Immature natural killer cell (primary cell): Measurements from ENCODE around the gene ASGR1. TPM values are rescaled to one million over a fixed set of nuclear protein-coding genes. Genes with fewer than 3 reads are reported as not detected.
A peak's percentile ranks its signal among the peaks of the same experiment; 100 is the strongest.

ENCODE experiments used
- DNase-seq, 3 donors: peaks; one replicate each; pipeline ENCODE4 v3.0.0; 2022; ENCODE audit warnings: mixed read lengths in 1 of 3
- H3K27ac Mint-ChIP-seq, 6 donors: one replicate each; pipeline ENCODE4 v1.8.0; 2020; ENCODE audit warnings: mixed read lengths in 6 of 6, mild to moderate bottlenecking in 5 of 6, inconsistent platforms in 4 of 6, moderate library complexity in 3 of 6
- H3K27me3 Mint-ChIP-seq, 3 donors: one replicate each; pipeline ENCODE4 v1.8.0; 2020 to 2021; ENCODE audit warnings: low read depth in 3 of 3, mild to moderate bottlenecking in 3 of 3, mixed read lengths in 3 of 3, moderate library complexity in 3 of 3, inconsistent platforms in 1 of 3
- H3K36me3 Mint-ChIP-seq, 3 donors: one replicate each; pipeline ENCODE4 v1.8.0; 2020; ENCODE audit warnings: mixed read lengths in 3 of 3, inconsistent platforms in 2 of 3, mild to moderate bottlenecking in 2 of 3
- H3K4me1 Mint-ChIP-seq, 2 donors: one replicate each; pipeline ENCODE4 v1.8.0; 2020; ENCODE audit warnings: inconsistent platforms in 2 of 2, mild to moderate bottlenecking in 2 of 2, mixed read lengths in 2 of 2, moderate library complexity in 1 of 2
- H3K4me3 Mint-ChIP-seq, 5 donors: one replicate each; pipeline ENCODE4 v1.8.0; 2020; ENCODE audit warnings: mild to moderate bottlenecking in 5 of 5, mixed read lengths in 5 of 5, inconsistent platforms in 3 of 5, moderate library complexity in 3 of 5
- H3K9me3 Mint-ChIP-seq, 6 donors: one replicate each; pipeline ENCODE4 v1.8.0; 2020; ENCODE audit warnings: mild to moderate bottlenecking in 6 of 6, mixed read lengths in 6 of 6, inconsistent platforms in 4 of 6, moderate library complexity in 3 of 6
- polyA plus RNA-seq, 3 donors: library from polyadenylated mRNA; unstranded; fragments of 300-500 nt; fragmentation: Illumina TruSeq; gene quantifications; one replicate each; pipeline ENCODE4 v1.2.3, GENCODE V29; 2021

Gene ASGR1
- polyA plus RNA-seq, 3 donors from 2014 or later = 0.55 to 0.84 (median 0.81) TPM

DNA sequence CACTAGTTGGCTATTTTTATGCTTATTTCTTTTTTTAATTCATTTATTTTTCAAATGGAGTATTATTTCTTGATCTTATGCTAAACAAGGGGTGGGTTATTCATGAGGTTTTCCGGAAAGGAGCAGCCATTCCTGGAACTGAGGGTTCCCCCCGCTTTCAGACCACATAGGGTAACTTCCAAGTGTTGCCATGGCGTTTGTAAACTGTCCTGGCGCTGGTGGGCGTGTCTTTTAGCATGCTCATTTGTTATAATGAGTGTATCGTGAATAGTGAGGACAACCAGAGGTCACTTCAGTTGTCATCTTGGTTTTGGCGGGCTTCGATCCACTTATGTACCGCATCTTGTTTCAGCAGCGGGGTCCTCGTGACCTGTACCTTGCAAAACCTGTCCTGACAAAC, 35.0 kb downstream of the ASGR1 start:
- no peak for DNase-seq
- no peaks in the 10 kb centered on the region for H3K36me3 Mint-ChIP-seq
- H3K9me3 Mint-ChIP-seq = no peaks in the 10 kb centered on the region
- H3K4me3 Mint-ChIP-seq = no peak overlapping the region
- no peaks in the 10 kb centered on the region for H3K4me1 Mint-ChIP-seq
- peaks cover 0 to 12% (median 3%) of the 10 kb centered on the region in 3 donors for H3K27me3 Mint-ChIP-seq
- no peak overlapping the region for H3K27ac Mint-ChIP-seq

DNA sequence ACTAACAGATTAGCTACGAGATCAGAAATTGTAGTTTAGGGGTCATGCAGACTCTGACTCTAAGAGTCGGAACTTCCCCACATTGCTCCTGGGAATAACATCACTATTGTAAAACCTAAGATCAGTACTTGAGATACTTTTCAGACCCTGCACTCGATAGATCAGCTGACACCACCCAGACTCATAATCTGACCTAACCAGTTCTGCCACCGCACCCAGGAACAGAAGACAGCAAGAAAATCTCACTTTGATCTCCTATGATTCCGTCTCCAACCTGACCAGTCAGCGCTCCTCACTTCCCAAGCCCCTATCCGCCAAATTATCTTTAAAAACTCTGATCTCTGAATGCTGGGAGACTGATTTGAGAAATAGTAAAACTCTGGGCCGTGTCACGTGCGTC, 37.3 kb downstream of the ASGR1 start:
- Mint-ChIP-seq H3K36me3 (no peaks in the 10 kb centered on the region), H3K9me3 (no peaks in the 10 kb centered on the region), H3K4me3 (no peak overlapping the region), H3K4me1 (no peaks in the 10 kb centered on the region), H3K27ac (no peak overlapping the region), H3K27me3 (peaks cover 0 to 14% (median 3%) of the 10 kb centered on the region in 3 donors)
- no peak for DNase-seq

DNA sequence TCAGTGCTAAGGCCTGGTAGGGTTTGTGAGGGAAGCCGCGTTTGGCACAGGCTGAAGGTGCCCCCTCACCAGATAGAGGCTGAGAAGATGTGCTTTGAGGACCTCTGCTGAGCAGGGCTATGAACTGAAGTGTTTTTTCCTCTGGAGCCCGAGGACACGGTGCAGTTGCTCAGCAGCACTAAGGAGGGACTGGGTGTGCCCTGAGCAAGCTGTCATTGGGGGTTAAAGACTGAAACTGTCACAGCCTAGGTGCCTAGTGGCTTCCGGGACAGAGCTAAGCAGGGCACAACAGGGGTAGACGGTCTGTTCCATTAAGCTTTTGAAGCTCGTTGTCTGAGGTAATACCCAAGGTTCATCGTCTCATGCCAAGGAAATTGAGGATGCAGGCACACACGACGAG, 39.8 kb downstream of the ASGR1 start:
- Mint-ChIP-seq H3K27me3 (peaks cover 0 to 10% (median 1%) of the 10 kb centered on the region in 3 donors), H3K4me1 (peaks cover 0 to 6% of the 10 kb centered on the region in 2 donors), H3K4me3 (no peak overlapping the region), H3K9me3 (no peaks in the 10 kb centered on the region), H3K36me3 (no peaks in the 10 kb centered on the region), H3K27ac (no peak overlapping the region)
- no peak for DNase-seq

DNA sequence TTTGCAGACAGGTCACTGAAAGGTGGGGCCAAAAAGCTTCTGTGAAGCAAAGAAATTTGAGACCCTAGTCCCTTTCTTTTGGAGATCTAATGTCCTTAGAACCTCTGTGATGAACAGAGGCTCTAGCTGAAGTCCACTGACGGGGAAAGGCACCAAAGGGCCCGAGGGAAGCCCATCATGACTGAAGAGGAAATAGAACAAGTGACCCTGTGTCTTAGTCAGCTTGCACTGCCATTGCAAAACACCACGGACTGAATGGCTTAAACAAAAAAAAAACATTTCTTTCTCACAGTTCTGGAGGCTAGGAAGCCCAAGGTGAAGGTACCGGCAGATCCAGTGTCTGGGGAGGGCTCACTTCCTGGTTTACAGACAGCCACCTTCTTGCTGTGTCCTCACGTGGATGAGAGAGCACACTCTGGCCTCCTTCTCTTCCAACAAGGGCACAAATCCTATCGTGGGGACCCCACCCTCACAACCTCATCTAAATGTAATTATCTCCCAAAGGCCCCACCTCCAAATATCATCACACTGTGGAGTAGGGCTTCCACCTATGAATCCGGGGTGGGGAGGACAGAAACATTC, 40.3 kb downstream of the ASGR1 start:
- Mint-ChIP-seq H3K4me1 (peaks cover 0 to 6% of the 10 kb centered on the region in 2 donors), H3K36me3 (no peaks in the 10 kb centered on the region), H3K27me3 (peaks cover 0 to 10% (median 1%) of the 10 kb centered on the region in 3 donors), H3K27ac (peak overlapping the region in 1 of 6 donors; percentile 40), H3K4me3 (no peak overlapping the region), H3K9me3 (no peaks in the 10 kb centered on the region)
- DNase-seq = no peak

DNA sequence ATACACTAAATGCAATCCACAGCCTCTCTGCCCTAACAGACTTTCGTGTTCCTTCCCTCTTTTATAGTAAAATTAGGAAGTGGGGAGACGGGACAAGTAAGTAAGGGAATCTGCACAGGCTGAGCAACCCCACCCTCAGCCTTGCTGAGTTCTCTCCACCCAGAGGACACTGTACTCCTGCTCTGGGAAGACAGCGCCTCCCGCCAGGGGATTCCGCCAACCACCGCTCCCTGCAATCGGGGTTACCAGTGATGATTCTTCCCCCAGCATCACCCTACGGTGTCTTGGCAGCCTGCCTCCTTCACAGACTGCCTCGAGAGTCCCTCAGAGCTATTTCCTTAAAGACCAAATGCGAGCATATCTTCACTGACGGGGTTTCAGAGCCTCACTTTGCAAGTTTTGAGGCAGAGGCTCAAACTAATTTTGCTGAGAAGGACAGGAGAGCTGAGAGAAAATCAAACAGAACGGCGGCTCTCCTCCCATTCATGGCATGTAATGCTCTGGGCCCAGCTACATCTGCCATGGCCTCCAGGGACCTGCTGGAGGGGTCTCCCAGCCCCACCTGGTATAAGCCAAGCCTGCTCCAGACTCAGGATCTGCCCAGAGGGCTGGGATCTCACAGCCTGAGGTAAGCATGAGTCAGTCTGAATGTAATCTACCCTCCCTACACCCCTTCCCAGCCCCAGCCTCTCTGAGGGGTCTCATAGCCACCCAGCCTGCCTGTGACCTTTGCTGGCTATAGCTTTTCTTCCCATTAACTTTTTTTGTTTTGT, 41.8 kb downstream of the ASGR1 start:
- Mint-ChIP-seq H3K27ac (peak overlapping the region in 1 of 6 donors; percentile 28), H3K36me3 (no peaks in the 10 kb centered on the region), H3K27me3 (peaks cover 1 to 16% (median 7%) of the 10 kb centered on the region in 3 donors), H3K9me3 (no peaks in the 10 kb centered on the region), H3K4me1 (peaks cover 4 to 19% of the 10 kb centered on the region in 2 donors), H3K4me3 (no peak overlapping the region)
- DNase-seq = no peak

DNA sequence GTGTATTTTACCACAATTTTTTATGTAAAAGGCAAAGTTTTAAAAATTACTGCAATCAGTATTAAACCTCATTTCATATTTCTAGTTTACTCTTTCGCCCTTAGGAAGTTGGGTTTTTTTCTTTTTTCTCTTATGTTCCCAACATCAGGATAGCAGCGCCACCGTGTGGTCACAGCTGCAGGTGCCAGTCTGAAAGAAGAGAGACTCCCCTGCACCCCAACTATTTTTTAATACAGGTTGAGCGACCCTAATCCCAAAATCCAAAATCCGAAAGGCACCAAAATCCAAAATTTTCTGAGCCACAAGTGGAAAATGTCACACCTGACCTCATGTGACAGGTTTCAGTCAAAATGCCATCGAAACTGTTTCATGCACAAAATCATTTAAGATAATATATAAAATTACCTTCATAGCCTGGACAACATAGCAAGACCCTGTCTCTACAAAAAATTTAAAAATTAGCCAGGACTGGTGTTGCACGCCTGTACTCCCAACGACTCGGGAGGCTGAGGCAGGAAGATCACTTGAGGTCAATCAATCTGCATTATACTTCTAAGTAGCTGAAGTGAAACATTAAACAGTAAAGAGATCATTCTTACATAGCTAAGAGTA, 42.8 kb downstream of the ASGR1 start:
- peaks cover 1 to 11% (median 7%) of the 10 kb centered on the region in 3 donors for H3K27me3 Mint-ChIP-seq
- no peaks in the 10 kb centered on the region for H3K9me3 Mint-ChIP-seq
- no peak overlapping the region for H3K4me3 Mint-ChIP-seq
- peaks cover 0 to 1% (median 0%) of the 10 kb centered on the region in 3 donors for H3K36me3 Mint-ChIP-seq
- no peak overlapping the region for H3K27ac Mint-ChIP-seq
- DNase-seq = peak; percentile 58 to 69 (median 66)
- H3K4me1 Mint-ChIP-seq = peaks cover 5 to 19% of the 10 kb centered on the region in 2 donors

DNA sequence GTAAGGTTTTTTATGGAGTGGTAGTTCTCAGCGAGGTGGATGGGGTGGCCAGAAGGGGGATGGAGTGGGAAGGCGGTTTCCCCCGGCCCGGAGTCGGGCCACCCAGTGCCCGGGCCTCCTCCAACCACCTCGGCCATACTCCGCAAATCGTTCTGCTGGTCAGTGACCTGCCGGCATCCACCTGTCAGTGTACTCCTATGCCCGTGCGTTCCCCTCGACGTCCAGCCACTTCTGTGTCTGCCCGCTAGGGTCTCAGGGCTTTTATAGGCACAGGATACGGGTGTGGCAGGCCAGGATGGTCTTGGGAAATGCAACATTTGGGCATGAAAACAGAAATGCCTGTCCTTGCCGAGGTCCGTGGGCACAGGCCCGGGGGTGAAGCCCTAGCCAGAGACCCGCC, 45.3 kb downstream of the ASGR1 start:
- Mint-ChIP-seq H3K9me3 (no peaks in the 10 kb centered on the region), H3K4me1 (peaks cover 6 to 19% of the 10 kb centered on the region in 2 donors), H3K27ac (no peak overlapping the region), H3K4me3 (no peak overlapping the region), H3K27me3 (peaks cover 7 to 12% (median 8%) of the 10 kb centered on the region in 3 donors), H3K36me3 (peaks cover 0 to 5% (median 0%) of the 10 kb centered on the region in 3 donors)
- DNase-seq = no peak

DNA sequence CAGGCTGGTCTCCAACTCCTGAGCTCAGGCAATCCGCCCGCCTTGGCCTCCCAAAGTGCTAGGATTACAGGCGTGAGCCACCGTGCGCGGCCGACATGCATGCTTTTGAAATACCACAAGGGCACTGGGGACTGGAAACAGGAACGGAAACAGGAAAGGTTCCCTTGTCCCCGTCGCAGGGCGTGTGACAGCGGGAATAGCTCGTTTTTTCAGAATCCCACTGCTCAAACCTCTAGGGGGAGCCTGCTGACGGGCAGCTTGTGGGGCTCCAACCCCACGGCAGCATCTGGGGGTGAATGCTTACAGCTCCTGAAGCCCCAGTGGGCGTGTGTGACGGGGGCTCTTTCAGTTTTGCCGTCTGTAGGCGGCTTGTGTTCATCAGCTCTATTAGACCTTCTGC, 45.7 kb downstream of the ASGR1 start:
- Mint-ChIP-seq H3K36me3 (peaks cover 0 to 5% (median 0%) of the 10 kb centered on the region in 3 donors), H3K9me3 (no peaks in the 10 kb centered on the region), H3K27me3 (peaks cover 6 to 12% (median 7%) of the 10 kb centered on the region in 3 donors), H3K4me3 (peak overlapping the region in 2 of 5 donors; percentile 55 to 60), H3K27ac (no peak overlapping the region), H3K4me1 (peaks cover 6 to 19% of the 10 kb centered on the region in 2 donors)
- peak; percentile 14 to 19 (median 17) for DNase-seq

DNA sequence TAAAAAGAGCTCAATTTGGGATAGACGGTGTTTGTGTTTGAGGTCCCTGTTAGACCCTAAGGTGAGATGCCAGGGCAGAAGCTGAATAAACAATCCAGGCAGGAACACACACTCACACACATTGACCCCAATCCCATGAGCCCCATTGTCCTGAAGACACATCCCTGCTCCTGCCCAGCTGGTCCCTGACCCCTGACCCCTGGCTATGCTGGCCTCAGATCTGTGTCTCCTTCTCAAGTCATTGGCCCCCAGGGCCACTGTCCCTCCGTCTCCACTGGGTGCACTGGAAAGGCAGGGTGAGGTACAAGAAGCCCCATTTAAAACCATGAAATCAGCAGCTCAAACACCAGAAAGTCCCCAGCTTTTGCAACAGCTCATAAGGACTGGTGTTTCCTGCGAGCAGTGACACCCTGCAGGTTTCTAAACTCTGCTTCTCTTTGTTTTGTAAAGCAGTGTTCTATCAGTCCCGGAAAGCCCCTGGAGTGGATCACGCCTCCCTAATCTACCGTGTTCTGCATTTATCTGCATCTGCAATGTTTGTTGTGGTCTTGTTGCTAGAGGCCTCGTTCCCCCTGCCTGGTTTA, 46.6 kb downstream of the ASGR1 start:
- Mint-ChIP-seq H3K27ac (peak overlapping the region in 5 of 6 donors; percentile 15 to 79 (median 69)), H3K27me3 (peaks cover 6 to 12% (median 7%) of the 10 kb centered on the region in 3 donors), H3K9me3 (no peaks in the 10 kb centered on the region), H3K36me3 (peaks cover 0 to 5% (median 0%) of the 10 kb centered on the region in 3 donors), H3K4me3 (peak overlapping the region in 2 of 5 donors; percentile 18 to 62), H3K4me1 (peaks cover 6 to 19% of the 10 kb centered on the region in 2 donors)
- peak; percentile 27 to 43 (median 32) for DNase-seq

DNA sequence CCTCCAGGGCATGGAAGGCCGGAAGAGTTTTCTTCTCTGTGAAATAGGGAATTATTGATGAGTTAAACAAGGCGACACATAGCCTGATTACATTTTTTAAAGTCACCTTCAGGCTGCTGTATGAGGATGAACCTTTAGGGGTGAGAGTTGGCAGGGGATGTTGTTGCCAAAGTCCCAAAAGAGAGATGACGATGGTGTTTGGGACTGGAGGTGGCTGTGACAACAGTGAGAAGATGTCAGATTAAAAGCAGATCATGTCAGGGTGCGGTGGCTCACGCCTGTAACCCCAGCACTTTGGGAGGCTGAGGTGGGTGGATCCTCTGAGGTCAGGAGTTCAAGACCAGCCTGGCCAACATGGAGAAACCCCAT, 47.8 kb downstream of the ASGR1 start:
- Mint-ChIP-seq H3K9me3 (no peaks in the 10 kb centered on the region), H3K4me1 (peaks cover 6 to 18% of the 10 kb centered on the region in 2 donors), H3K27me3 (peaks cover 6 to 12% (median 7%) of the 10 kb centered on the region in 3 donors), H3K4me3 (no peak overlapping the region), H3K36me3 (peaks cover 0 to 5% (median 0%) of the 10 kb centered on the region in 3 donors), H3K27ac (peak overlapping the region in 1 of 6 donors; percentile 29)
- DNase-seq = no peak

DNA sequence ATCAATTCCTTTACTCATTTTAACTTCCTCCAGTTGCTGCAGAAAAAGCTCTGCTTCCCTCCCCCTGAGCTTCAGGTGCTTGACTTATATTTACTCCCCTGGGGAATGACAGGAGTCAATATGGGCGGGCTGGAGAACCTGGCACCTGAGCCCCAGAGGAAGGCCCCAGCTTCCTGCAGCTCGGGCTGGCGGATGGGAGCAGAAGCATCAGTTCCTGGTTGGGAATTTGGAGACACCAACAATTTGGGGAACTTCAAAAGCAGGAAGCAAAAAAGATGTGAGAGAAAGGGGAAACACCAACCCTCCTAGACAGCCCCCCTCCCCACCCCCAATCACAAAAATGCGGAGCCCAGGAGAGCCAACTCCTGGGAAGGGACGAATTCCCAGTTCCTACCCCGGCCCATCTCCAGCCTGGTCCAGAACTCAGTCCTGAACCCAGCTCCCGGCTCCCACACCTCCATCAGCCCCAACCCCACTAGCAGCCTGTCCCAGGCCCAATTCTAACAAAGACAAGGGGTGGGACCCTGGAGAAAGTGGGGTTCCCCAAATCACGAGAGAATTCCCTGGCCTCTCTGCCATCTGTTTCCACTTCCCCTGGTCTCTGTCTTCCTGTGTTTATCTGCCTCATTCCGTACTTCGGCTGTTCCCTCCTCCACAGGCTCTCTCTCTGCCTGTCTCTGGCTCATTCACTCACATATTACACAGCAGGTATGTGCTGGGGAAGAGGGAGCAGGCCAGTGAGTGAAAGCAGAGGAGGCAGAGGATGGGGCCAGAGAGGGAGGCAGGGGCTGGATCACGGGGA, 48.3 kb downstream of the ASGR1 start:
- Mint-ChIP-seq H3K9me3 (no peaks in the 10 kb centered on the region), H3K36me3 (peaks cover 0 to 5% (median 0%) of the 10 kb centered on the region in 3 donors), H3K4me1 (peaks cover 6 to 14% of the 10 kb centered on the region in 2 donors), H3K27me3 (peaks cover 6 to 12% (median 7%) of the 10 kb centered on the region in 3 donors), H3K4me3 (no peak overlapping the region), H3K27ac (peak overlapping the region in 1 of 6 donors; percentile 29)
- no peak for DNase-seq

DNA sequence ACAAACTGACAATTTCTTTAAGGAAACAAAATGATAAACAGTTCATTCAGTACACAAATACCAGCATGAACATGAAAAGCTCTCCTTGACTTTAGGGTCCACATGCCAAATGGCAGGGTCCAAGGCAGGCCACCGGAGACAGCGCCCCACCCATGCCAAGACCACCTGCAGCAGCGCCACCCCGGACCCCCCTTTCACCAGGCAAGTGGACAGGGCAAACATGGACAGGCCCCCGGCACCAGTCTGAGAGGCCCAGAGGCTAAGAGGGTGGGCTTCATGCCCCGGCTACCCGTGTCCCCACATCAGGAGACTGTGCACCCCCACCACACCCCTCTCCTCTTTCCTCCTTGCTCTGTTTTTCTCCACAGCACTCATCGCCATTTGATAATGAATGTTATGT, 49.9 kb downstream of the ASGR1 start:
- Mint-ChIP-seq H3K36me3 (peaks cover 0 to 5% (median 0%) of the 10 kb centered on the region in 3 donors), H3K4me1 (peaks cover 6 to 14% of the 10 kb centered on the region in 2 donors), H3K9me3 (no peaks in the 10 kb centered on the region), H3K27ac (no peak overlapping the region), H3K4me3 (no peak overlapping the region), H3K27me3 (peaks cover 6 to 12% (median 7%) of the 10 kb centered on the region in 3 donors)
- no peak for DNase-seq

DNA sequence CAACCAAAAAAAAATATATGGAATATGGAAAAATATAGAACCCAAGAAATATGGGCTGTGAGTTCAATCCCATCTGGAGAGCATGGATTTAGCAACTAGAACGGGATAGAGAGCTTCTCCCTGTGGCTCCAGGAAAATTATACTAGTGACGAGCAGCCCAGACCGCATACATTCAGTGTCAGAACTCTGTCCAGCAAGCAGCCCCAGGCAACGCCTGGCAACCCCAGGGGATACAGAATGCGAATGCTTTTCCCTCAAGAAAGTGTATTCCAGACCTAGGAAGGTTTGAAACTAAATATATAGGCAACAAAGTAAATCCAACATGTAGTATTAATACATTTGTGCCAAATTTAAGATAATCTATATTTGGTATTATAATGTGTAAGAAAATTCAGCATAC, 51.0 kb downstream of the ASGR1 start:
- Mint-ChIP-seq H3K9me3 (no peaks in the 10 kb centered on the region), H3K27ac (no peak overlapping the region), H3K27me3 (peaks cover 6 to 11% (median 7%) of the 10 kb centered on the region in 3 donors), H3K36me3 (peaks cover 0 to 5% (median 0%) of the 10 kb centered on the region in 3 donors), H3K4me1 (peaks cover 4 to 8% of the 10 kb centered on the region in 2 donors), H3K4me3 (no peak overlapping the region)
- DNase-seq = no peak
